NCI-H1092 (cell line): ENCODE results near the gene DNAH8.
"Not testable (repeated sequence)": the region's sequence is repeated elsewhere in the genome, so short reads cannot be mapped to it uniquely, and the experiment has no call there.

ENCODE experiments used
- DNase-seq: peaks from one replicate; lab custom pipeline; 2025; lab: John Stamatoyannopoulos, UW

The DNAH8 gene

DNA sequence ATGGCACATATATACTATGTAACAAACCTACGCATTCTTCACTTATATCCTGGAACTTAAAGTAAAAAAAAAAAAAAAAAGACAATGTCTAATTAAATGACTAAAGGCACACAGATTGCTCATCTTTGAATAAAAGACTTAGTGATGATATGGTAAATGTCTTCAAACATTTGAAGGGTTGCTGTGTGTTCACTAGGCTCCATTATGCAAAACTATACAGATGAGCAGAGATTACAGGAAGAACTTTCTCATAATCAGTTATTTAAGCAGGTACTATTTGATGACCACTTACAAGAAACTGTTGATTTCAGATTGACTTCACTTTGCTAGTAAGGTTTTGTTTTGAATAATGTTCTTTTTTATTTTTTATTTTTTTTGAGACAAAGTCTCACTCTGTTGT is 34.4 kb downstream of the DNAH8 start:
- DNase-seq: no peak

DNA sequence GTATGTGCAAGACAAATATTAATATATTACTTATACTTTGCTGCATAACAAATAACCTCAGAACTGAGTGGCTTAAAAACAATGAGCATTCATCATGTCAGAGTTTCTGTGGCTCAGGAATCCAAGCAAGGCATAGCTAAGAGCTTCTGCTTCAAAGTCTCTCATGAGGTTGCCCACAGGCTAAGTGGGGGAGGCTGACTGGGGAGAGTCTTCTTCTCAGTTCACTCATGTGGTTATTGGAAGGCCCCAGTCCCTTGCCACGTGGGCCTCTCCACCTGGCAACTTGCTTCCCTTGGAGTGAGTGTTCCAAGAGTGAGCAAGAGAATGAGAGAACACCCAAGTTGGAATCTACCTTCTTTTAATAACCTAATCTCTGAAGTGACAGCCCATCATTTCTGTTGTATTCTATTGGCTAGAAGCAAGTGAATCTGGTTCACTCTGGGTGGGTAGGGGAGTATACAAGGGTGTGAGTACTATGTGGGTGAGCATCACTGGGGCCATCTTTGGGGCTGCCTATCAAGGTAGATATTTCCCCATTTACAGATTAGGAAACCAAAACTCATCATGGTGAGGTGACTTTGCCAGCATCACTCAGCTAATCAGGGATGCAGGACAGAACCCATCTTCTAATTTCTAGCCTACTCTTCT is 36.0 kb downstream of the DNAH8 start:
- DNase-seq: no peak

DNA sequence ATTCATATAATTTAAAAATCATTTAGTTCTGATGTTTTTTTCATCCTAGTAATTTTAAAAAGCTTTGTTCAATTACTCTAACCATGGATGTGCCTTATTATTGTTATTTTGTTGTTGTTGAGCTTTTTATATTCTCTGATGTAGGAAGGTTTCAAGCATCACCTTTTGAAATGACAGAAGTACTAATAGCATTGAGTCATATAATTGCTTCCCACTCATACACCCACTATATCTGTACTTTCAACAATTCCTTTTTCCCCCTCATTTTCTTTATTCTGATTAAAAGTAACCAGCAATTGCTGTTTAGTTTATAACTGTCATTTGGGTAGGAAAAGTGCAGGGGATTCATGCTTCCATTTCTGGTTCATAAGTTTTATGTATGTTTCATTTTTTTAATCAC is 38.6 kb downstream of the DNAH8 start:
- no peak for DNase-seq

DNA sequence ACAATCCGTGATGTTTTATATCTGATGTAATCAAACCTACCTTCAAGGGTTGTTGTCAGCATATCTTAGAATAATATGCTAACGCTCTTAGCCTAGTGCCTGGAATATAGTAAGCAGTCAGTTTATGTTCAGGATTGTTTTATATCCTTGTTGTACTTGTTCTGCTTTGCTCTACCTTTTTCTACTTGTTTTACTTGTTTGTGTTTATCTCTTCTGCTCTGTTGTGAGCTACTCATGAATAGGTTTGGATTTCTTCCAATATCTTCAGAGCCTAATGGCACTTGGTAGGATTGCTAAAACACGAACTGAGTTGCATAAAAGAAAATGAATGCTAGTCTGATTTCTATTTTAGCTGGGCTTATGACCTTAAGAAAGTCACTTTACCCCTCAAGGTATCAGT is 40.1 kb downstream of the DNAH8 start:
- DNase-seq: no peak

DNA sequence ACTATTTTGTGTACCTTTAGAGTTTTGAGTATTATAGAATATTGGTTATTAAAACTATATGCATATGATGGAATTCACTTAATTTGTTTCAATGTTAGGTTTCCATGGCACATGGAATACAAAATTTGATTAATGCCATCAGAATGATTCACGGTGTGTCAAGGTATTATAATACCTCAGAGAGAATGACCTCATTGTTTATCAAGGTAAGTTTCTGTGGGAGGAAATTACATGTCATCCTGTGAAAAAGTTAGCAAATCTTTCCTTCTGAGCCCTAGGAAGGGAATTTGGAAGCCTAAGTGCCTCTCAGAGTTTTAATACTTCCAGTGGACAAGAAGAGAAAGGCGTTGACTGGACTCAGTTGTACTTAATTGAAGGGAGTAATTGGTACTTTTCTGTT is 40.8 kb downstream of the DNAH8 start:
- DNase-seq: no peak

DNA sequence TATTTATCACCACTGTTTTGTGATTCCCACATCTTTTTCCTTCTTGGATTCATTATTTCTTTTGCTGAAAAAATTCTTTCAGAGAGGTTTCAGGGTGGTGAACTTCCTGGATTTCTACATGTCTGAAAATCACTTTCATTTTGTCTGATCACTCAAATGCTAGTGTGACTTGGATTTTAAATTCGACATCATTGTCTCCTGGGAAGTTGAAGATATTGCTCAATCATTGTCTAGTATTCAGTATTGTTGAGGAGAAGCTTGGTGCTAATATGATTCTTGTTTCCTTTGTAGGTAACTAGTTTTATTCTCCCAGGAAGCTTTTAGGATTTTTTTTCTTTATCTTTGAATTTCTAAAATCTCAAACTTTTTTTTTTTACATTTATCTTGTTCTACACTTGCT is 45.0 kb downstream of the DNAH8 start:
- DNase-seq: no peak

DNA sequence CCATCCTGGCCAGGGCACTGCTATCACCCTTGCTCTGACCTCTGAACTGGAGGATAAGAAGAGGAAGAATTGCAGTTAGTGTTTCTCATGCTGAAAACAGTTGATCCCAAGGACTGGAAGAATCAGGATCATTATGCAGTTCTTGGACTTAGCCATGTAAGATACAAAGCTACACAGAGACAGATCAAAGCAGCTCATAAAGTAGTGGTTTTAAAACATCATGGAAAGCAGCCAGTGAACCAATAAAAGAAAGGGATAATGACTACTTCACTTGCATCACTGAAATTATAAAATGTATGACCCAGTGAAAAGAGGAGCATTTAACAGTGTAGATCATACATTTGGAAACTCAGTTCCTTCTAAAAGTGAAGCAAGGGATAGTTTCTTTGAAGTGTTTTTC is 47.7 kb downstream of the DNAH8 start:
- DNase-seq: no peak

DNA sequence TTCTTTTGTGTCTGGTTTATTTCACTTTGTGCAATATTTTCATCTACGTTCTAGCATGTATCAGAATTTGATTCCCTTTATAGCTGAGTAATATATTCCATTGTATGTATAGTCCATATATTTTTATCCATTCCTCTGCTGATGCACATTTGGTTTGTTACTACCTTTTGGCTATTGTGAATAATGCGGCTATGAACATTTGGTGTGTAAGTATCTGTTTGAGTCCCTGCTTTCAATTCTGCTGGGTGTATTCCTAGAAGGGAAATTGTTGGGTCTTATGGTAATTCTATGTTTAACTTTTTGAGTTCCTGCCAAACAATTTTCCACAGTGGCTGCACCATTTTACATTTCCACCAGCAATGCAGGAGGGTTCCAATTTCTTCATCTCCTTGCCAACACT is 52.4 kb downstream of the DNAH8 start:
- no peak for DNase-seq

DNA sequence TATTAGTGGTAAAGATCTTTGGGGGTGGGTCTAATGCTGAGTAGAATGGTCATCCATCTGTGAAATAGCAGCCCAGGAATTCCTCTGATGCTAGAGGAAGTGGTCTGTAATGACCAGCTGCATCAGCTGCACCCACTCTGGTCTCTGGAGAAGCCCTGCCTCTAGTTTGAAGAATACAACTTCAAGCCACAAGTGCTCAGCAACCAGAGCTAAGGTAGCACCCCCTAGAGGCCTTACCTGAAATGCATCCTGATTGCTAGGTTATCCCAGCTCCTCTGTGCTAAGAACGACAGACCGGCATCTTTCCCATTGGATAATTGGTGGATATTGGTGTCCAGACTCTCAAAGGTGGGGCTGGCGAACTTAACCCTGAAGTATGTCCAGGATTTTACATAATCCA is 58.2 kb downstream of the DNAH8 start:
- DNase-seq: no peak

DNA sequence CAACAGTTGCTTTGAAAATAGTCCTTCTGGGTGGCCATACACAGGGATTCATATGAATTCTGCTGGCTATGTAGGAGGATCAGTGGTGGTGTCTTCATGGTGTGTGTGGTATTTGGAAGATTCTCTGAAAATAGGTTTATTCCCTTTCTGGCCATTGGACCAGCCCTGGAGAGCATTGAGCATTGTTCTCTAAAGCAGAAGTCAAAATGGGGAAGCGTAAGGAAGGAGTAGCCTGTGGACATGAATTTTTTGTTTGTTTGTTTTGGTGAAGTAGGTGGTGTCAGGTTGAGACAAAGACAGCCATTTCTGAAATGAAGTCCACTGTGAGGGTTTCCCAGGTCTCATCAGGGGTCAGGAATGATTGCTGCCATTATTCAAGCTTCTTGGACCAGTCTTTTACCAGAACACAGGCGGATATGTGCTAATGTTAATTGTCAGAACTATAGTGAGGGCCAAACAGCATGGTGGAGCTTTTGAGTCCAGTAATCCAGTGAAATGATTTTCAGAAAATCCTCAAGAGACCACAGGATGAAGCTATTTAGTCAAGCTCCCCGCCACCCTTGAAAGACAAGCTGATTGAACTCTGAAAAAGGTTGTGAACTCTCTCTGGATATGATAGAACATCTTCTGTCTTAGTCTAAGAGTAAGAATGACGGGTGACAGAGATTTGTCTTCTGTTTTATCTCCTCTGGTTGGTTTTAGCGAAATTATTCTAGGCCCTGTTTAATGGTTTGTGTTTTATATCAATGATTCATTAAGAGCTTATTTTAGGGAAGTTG is 60.0 kb downstream of the DNAH8 start:
- DNase-seq: no peak

DNA sequence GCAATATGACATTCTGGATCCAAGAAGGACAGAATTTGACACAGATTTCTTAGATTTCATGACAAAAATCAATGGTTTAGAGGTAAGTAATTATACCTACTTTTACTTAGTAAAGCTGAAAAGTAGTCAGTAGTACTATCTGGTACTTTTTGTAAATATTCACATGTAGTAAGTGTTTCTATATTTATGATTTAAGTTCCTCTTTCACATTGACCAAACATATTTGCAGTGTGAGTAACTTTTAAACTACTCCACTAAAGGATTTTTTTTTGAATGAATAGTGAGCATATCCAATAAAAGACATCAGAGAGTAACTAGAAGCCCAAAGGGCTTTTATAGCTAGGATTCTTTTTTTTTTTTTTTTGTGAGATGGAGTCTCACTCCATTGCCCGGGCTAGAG is 60.8 kb downstream of the DNAH8 start:
- DNase-seq: no peak

DNA sequence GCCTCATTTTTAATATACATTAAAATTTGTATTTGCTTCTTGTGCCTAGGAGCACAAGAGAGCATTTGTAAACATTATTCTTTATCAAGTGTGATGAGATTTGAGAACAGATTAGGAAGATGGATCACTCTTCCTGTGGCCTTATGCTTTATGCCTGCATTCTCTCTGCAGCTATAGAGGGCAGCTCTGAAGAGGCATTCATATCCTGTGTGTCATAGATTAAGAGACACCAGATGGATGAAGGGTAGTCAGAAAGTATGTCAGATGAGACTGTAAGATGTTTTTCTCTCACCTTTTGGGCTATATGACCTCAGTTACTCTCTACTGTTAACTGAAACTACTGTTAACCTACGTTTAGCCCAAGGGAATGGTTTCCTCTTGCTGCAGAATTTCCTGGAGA is 61.4 kb downstream of the DNAH8 start:
- no peak for DNase-seq

DNA sequence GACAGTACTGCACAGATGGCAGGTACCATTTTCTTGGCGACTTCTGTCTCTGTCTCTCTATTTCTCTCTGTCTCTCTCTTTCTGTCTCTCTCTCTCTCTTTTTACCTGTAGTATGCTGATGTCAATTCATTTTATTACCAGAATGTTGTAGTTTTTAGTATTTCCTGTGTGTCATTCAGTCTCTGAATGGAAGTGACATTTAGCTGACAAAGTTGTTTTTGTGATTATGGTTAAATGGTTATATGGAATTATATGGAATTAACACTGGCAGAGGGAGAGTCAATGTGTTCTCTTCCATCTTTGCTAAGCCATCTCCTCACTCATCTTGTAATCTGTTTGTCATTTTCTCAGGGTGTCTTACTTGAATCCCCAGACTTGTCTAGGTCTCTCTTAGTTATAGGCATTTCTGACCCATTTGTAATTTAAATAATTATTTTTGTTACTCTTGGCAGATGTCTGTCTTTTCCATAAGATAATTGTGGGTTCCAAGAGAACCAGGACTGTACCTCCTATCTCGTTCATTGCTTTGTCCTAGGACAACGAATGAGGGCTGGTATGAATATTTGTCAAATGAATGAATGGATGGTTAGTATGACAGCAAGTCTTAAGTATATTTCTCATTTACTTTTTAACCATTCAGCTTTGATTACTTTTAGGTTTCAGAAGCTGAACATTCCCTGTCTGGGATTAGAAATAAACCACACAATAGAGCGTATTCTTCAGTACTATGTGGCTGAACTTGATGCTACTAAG is 64.4 kb downstream of the DNAH8 start:
- no peak for DNase-seq

DNA sequence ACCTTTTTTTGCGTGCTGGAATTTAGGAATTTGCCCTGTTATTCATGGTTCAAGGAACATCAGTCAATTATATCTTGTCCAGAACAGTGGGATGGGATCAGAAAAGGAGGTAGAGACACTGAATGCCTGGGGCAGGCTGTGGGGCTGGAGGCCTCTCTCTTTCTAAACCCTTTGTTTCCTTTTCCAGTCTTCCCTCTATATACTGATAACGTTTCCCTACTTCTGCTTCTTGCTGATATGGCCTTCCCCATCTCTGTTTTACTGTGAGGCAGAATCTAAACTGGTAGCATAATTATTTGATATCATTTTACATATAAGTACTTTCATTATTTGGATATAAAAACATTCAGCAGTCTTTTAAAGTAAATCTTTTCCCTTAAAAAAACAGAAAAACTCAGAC is 67.5 kb downstream of the DNAH8 start:
- no peak for DNase-seq

DNA sequence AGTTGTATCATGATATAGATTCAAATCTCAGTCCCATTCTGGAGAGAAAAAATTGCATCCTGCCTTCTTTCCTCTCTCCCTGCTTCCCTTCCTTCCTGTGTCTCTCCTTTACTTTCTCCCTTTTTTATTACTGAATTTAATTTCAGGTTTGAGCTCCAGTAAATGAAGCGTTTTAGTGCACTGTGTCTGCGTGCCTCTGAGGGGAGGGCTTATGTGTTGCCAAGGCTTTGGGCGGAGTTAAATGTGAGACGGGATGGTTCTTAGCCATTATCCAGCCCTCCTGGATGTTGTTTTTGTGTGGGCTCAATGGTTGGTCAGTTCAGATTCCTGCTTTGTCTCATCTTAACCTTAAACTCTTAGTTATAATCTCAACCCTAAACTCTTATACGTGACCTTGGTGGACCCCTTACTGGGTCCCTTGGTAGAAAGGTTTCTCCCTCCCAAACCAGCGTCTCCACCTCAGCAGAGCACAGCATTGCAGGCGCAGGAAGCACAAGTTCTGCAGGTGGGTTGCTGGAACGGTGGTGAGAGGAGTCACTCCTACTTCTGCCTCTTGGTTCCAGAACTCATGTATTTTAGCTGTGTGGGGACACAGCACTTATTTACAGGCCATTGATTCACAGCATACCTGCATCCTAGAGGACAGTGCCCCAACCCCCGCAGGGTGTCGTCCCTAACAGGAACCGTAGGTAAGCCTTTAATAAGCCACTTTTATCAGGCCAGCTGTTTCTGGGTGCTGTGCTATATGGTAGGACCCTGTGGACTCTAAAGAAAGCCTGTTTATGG is 68.5 kb downstream of the DNAH8 start:
- no peak for DNase-seq

DNA sequence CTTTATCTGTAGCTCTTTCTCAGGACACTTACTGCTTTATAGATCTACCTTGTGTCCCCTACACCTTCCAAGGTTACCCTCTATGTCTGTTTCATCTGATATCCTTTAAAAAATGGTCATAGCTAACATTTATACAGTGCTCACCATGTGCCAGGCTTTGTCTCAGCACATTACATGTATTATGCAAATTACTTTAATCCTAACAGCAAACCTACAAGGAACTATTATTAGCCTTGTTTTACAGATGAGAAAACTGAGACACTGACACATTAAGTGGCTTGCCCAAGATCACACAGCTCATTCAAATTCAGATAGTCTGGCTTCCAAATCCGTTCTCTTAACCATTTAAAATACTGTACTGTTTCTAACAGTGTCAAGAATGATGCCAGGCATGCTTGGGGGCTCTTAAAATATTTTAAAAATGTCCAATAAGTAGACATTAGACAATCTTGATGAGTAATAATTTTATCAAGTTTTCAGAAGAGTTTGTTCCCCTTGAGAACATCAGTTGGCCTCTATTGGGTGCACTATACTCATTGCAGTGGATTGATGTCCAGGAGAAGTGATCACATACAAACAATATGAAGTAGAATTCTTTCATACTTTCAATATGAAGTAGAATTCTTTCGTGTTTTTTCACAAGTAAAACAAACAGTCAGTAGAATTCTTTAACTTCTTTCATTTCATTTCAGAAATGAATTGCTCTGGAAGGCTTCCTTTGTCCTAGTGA is 69.6 kb downstream of the DNAH8 start:
- no peak for DNase-seq

DNA sequence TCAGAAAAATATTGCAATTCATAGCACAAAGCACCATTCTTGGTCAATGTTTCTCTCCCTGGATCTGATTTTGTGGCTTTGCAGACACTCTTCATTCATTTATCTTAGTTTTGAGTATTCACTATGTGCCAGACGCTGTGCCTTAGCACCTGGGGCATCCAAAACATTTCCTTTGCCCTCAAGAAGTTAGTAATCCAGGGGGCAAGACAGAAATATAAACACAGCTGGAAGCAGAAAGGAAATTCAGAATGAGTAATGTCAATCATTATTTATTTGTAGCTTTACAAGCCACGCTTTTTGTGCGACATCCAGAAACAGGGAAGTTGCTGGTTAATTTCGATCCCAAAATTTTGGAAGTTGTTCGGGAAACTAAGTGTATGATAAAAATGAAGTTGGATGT is 71.4 kb downstream of the DNAH8 start:
- DNase-seq: no peak

DNA sequence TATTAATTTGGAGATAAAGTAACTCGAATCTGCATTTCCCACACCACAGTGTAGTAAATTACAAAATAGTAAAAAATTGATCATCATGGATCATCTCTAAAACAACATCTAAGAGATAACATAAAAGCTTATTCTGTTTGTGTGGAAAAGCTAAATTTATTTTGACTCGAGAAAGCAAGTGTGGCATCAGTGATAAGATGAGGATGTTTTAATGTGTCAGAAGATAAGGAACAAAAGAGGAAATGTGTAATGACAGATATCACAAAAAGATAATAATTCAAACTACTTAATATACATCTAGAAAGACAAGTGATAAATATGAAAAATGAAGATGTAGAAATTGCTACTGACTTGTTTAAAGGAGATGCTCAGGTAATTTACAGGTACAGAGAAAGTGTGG is 74.1 kb downstream of the DNAH8 start:
- no peak for DNase-seq

DNA sequence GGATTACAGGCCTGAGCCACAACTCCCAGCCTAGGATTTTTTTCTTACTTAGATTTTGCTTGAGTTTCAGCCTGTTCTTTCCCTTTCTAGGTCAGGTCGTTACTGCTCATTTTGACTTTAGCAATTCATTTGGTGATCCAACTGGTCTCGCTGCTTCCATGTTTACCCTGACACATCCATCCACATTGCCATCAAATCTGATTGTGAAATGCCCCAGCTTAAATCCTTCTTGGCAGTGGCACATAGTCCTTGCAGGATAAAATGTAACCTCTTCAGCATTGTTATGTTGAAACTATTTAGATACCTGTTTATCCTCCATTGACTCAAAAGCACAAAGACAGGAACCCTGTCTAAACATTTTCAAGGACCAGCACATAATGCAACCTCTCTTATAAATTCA is 77.2 kb downstream of the DNAH8 start:
- no peak for DNase-seq

DNA sequence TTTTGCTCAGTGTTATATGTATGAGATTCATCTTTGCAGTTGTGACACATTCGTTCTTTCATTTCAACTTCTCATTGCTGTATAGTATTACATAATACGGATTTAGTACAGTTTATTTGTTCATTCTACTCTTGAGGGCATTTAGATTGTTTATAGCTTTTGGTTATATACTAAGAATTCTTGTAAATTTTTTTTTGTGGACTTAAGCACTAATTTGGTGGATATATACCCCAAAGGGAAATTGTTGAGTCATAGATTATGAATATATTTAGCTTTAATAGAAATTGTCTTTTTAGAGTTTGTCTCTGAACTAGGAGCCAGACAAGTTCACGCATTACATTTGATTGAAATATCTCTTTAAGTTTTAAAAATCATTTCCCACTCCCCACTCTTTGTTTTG is 79.6 kb downstream of the DNAH8 start:
- DNase-seq: no peak

DNA sequence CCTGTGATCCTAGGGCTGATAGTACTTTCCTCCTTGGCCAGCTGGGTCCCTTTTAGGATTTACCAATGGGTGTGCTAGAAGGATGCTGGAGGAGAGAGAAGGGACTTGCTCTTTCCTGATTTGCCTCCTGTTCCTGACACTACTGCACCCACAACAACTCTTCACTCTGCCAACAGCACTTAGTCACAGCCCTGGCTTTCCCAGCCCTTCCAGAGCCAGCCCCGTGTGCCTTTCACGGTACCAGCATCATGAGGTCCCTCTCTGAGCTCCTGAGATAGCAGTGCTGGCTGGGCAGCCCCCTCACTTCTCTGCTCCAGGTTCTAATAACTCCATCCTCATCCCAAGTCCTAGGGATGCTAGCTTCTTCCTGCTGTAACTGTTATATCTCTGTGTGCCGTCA is 80.9 kb downstream of the DNAH8 start:
- no peak for DNase-seq

DNA sequence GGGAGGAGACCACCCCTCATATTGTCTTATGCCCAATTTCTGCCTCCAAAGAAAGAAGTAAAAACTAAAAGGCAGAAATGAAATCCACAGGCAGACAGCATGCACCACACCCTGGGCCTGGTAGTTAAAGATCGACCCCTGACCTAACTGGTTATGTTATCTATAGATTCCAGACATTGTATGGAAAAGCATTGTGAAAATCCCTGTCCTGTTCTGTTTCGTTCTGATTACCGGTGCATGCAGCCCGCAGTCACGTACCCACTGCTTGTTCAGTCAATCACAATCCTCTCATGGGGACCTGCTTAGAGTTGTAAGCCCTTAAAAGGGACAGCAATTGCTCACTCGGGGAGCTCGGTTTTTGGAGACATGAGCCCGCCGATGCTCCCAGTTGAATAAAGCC is 81.3 kb downstream of the DNAH8 start:
- not testable (repeated sequence) for DNase-seq
